ENCODE results near the gene CEP104.
A peak's percentile ranks its signal among the peaks of the same experiment; 100 is the strongest.

The CEP104 gene

DNA sequence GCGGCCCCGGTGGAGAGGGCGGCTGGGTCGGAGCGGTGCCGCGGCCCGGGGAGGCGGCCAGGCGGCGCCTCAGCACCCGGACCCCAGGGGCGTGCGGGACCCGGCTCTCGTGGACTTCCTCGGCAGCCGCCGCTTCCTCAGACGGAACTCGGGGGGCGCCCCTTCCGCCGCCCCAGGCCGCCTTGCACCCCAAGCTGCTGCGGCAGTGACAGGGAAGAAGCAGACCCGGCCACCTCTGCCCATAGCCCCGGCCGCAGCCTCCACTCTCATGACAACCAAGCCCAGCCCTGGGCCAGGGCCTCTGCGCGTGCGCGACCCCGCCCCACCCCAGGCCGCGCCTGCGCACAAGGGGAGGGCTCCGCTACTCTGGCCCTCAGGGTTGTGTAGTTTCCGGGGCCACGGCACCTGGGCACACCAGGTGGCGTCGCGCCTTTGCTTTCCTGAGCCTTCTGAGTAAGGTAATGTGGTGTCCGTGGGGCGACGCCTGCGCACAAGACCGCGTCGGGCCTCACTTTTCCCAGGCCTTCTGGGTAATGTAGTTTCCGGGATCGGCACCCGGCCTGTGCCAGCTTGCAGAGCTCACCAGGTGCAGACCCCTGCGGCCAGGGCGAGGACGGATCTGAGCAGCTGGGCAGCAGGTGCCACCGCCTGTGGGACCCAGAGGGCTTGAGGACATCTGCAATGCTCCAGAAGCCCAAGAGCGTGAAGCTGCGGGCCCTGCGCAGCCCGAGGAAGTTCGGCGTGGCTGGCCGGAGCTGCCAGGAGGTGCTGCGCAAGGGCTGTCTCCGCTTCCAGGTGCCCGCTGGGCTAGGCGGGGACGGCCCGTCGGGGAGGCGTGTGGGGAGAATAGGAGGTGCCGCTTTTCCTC is at the start of gene CEP104, which contains the start of gene DFFB:
TSS of gene CEP104 (minus strand) at position 289 of the 868 bp plus-strand sequence. CDS start 4,804 bp downstream, outside the sequence.
TSS of gene DFFB (plus strand) at position 554 of the 868 bp plus-strand sequence. CDS start at position 682, 128 bp downstream.
- peak; percentile 96 to 97 (median 97) for DNase-seq (ENCODE audit: low read depth in 3 of 3, low spot score in 1 of 3)

DNA sequence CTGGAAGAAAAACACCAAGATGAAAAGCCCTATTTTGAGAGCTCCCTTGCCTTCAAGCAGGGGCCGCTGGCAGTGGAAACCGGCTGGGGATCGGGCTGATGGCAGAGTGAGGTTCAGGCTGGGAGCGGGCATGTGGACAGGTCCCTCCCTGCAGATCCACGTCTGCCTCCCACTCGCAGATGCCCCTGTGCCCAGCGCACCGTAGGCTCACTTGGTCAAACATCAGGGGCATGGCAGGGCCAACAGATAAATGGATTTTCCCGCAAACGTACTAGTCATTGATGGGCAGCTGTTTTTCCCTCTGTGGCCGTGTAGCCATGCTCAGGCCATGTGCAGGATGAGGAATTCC is 49.6 kb upstream of the CEP104 start:
- no peak for DNase-seq (ENCODE audit: low read depth in 3 of 3, low spot score in 1 of 3)

DNA sequence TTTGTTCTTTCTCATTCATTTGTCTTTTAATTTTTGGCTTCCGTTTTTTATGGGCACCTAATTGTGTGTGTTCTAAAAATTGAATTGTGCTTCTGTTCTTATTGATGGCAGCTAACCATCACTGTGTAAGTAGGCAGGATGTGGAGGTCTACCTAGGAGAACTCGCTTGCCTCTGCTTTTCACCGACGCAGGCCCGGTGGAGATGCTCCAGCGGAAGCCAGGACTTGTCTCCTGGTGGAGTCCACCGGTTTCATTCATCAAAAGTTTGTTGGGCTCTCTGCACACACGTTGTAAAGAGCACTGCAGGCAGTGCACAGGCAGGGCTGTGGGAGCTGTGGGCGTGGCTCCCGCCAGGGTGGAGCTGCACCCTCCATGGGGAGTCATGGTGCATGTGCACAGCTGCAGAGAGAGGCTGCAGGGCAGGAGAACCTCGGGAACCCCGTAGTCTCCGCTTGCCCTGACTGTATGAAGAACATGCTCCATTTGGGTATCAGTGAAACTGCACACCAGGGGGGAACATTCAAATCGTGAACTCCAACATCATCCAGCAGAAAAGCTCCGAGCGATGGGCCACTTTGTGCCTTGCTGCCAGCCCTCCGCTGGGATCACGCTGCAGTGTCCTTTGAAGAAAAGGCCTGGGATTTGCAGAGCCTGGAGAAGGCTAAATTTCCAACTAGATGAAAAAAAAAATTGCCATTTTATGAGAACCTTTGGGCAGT is 49.1 kb upstream of the CEP104 start:
- DNase-seq (ENCODE audit: low read depth in 3 of 3, low spot score in 1 of 3) = no peak

DNA sequence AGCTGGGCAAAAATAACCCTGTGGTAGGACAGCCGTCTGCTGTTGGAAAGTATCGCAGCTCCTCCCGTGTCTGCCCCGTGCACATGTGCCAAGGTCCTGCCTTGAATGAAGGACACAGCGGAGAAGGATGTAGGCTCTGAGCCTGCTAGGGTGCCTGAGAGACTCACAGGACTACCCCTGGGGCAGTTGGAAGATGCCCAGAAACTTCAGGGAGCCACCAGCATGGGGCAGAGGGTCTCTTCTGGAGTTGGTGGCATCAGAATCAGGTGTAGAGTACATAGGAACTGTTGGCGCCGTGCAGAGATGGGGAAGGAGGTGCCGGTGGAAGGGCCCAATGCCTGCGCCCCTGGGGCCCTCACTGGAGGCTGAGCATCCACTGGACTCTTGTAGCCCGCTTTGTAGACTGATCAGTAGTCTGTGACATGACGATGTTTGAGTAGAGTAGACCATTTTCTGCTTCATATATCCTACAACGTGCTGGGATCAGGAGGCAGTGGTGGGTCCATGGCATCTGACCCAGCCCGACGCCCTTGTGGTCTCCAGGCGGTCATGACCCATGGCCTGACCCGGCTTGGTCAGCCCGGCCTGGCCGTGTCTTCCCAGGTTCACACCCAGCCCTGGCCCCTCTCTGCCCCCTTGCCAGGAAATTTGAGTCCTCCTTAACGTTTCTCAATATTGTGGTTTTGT is 48.4 kb upstream of the CEP104 start:
- DNase-seq (ENCODE audit: low read depth in 3 of 3, low spot score in 1 of 3) = no peak

DNA sequence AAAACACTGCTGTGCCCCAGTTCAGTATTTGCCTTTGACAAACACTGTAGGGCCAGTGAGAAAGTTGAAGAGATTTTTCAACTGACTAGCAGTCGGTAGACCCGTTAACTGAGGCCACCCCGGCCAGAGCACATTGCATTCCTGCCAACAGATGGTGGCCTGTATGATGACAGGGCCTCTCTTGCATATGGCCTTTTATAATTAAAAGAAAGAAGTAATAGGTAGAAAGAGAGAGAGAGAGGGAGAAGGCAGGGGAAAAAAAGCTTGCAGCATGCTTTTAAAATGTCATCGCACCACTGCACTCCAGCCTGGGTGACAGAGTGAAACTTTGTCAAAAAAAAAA is 47.8 kb upstream of the CEP104 start:
- DNase-seq (ENCODE audit: low read depth in 3 of 3, low spot score in 1 of 3) = no peak

DNA sequence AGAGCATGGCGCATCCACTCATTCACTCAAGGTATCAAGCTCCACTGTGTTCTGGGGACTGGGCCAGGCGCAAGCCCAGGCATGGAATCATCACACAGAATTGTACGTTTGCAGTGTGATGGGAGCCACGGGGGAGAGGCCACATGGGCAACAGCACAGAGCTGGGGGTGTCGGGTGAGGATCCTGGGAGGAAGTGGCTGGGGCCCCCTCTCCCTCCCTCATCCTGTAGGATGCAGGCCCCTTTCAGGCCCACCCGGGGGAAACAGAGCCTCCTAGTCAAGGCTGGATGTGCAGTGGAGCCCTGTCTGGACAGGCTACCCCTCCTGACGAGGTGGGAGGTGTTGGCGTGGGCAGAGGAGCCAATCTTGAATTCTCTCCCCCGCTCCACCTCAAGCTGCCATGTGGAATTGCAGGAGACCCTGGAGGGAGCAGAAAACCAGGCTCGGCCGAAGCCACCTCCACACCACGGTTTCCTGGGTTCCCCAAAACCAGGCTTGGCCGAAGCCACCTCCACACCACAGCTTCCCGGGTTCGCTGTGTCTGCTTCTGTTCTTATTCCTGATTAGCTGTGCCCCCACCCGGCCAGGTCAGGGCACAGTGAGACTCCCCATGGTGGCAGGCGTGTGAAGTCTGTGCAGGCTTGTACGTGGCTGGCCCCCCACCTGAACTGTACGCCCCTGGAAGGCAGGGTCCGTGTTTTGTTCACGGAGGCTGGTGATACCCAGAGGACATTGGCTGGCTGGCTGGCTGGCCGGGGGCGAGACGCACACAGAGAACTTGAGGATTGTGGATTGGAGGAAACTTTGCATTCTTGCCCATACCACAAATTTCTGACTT is 47.2 kb upstream of the CEP104 start:
- DNase-seq (ENCODE audit: low read depth in 3 of 3, low spot score in 1 of 3) = no peak

DNA sequence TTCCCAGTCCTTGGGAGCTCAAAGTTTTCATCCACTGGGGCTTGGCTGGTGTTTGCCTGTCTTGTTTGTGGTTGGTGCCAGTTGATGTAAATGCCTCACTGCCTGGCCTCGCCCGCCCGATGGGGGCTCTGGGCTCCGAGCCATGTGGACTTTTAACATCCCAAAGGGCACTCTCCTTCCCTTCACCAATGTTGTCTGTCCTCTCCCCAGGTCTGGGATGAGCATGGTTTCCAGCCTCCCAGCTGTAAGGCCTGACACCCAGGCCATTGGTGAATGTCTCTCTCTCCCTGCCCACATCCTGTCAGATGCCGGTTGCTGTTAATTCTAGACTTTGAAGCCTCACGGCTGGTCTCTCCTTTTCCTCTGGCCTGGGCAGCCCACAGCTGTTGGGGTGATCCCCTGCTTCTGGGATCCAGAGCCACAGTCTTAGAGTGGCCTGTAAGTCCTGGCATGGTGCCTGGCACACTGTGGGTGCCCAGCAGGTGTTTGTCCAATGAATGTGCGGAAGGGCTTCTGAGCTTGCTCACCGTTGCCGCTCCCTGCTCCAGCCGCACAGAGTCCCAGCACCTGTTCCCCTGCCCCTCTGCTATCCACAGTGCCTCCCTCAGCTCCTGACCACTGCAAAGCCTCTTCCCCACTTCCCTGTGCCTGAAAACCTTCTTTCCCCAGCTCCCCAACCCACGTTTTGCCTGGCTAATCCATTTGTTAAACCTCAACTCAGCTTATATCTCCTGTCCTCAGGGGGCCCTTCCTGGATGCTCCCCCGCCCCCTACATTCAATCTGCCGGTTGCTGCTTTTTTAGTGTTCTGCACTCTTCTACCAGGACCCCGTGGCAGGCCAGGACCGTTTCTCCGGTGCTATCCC is 46.4 kb upstream of the CEP104 start:
- no peak for DNase-seq (ENCODE audit: low read depth in 3 of 3, low spot score in 1 of 3)

DNA sequence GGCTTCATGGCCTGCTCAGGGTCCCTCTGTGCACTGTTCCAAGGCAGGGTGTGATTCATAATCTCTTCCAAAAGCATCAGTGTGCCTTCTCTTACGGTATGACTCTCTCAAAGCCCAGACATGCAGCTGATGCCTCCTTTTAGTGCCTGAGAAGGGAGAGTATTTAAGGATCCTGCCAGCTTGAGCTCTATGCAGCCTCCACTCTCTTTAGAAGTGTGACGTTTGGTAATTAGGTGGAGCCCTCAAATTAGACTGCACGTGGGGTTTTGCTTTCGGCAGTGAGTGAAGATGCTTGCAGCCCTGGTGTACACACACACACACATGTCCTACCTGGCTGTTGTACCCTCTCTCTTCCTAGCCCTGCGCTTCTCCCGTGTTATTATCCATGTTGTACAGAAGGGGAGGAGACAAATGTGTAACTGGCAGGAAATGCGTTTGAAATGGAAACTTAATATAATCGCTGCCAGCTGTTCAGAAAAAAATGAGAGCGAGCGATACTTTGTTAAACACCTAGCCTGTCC is 45.6 kb upstream of the CEP104 start:
- DNase-seq (ENCODE audit: low read depth in 3 of 3, low spot score in 1 of 3) = no peak

DNA sequence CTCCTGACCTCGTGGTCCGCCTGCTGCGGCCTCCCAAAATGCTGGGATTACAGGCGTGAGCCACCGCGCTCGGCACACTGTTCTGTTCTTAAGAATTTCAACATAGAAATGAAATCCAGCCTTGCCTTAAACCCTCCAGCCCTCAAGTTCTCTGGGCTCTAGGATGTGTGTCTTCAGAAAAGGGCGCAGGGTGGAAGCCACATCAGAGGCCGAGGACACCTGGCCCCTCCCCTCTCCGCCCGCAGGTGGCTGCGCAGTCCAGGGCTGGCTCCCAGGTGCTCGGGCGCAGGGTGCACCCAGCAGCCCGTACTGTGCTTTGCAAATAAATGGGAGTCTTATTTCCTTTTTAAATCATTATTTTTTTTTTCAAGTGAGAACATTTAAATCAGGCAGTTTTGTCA is 45.1 kb upstream of the CEP104 start:
- DNase-seq (ENCODE audit: low read depth in 3 of 3, low spot score in 1 of 3) = no peak

DNA sequence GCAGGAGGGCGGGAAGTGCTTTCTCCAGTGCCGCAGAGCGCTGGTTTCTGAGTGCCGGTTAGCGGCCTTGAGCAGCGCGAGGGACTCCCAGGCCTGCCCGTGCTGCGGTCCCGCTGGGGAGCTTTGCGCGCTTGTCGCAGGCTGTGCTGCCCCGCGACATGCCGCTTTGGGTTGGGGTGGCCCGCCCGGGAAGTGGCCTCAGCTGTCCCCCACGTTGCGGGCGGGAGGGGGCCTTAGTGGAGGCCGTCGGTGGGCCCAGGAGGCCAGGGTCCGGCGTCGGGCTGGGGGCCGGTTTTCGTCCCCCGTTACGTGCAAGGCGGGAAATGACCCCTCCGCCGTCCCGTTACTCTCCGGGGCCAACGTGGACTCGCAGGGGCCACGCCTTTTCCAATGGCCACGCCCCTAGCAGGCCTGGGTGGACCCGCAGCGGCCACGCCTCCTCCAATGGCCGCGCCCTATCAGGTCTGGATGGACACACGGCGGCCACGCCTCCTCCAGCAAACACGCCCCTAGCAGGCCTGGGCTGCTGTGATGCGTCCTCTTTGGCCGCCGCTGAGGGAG is 44.0 kb upstream of the CEP104 start:
- peak; percentile 33 to 77 (median 38) for DNase-seq (ENCODE audit: low read depth in 3 of 3, low spot score in 1 of 3)

DNA sequence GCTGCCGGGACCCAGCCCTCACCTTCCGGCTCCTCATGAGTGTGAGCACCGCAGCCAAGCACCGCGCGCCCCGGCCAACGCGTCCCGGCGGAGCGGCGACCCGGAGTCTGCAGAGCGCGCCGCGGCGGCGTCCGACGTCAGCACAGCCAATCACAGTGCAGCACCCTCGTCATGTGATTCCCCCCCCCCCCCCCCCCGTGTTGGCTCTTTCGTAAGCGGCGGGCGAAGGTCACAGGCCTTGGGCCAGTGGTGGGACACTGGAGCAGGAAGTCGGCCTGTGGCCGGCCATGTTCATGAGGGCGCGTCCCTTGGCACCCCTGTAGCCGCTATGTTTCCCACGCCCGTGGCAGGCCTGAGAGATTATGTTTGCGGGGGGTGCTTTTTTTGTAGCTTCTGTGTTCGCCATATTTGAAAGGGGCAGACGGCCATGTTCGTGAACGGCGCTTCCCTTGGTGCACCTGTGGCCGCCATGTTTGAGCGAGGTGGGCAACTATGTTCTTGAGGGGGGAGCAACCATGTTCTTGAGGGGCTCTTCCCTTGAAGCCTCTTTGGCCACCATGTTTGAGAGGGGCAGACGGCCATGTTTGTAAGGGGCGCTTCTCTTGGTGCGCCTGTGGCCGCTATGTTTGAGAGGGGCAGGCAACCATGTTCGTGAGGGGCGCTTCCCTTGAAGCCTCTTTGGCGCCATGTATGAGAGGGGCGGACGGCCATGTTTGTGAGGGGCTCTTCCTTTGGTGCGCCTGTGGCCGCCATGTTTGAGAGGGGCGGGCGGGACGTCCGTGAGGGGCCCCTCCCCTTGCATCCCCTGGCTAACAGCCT is 43.3 kb upstream of the CEP104 start, which contains the start of gene C1orf174:
TSS of gene C1orf174 (minus strand) at position 123 of the 819 bp plus-strand sequence. CDS start at position 37, 86 bp downstream.
- DNase-seq (ENCODE audit: low read depth in 3 of 3, low spot score in 1 of 3) = peak; percentile 82 to 90 (median 90)

DNA sequence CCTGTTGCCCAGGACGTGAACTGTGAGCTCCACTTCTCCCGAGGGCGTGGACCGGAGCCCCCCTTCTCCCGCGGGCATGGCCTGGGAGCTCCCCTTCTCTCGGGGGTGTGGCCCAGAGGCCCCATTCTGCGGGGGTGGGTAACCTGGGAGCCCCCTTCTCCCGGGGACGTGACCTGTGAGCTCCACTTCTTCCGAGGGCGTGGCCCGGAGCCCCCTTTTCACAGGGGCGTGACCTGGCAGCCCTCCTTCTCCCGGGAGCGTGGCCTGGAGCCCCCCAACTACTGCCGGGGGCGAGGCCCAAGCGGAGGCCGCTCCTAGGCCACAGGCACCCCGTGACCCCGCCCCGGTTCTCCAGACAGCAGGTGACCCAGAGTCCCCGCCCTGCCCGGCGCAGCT is 42.7 kb upstream of the CEP104 start:
- DNase-seq (ENCODE audit: low read depth in 3 of 3, low spot score in 1 of 3) = no peak

DNA sequence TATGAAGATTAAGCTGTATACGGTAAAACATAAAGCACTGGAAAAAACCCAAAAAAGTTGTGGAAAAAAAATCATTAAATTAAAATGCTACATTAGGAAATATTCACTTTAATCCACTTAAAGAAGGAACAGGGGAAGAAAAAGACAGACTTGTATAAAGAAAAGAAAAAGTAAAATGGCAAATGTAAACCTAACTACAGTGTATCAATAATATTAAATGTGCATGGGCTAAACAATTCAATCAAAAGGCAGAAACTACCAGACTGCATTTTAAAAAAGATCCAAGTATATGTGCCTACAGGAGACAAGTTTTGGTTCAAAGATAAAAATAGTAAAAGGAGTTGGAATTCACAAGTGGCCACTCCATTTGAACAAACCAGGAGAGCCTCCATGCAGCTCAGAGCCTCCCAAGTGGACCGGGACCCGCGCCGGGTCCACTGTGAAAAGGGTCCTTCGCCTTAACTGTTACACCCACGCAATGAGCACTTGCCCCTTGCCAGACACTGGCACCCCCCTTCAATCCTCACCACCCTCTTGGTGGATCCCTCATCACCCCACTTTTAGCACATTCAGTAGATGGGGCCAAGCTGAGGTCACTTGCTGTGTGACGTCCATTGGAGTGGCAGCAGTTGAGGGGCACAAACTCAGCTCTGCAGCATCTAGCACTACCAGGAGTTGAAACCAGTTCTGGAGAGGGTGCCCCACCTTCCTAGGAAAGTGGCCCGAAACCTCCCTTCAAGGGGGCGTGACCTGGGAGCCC is 42.2 kb upstream of the CEP104 start:
- no peak for DNase-seq (ENCODE audit: low read depth in 3 of 3, low spot score in 1 of 3)

DNA sequence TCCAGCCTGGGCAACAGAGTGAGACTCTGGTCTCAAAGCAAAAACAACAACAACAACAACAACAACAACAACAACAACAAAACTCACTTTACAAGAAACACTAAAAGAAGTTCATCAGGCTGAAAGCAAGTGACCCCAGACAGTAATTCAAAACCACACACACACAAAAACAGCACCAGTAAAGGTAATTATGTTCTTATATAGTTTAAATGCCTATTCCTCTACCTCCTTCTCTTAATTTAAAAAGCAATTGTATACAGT is 41.4 kb upstream of the CEP104 start:
- DNase-seq (ENCODE audit: low read depth in 3 of 3, low spot score in 1 of 3) = no peak

DNA sequence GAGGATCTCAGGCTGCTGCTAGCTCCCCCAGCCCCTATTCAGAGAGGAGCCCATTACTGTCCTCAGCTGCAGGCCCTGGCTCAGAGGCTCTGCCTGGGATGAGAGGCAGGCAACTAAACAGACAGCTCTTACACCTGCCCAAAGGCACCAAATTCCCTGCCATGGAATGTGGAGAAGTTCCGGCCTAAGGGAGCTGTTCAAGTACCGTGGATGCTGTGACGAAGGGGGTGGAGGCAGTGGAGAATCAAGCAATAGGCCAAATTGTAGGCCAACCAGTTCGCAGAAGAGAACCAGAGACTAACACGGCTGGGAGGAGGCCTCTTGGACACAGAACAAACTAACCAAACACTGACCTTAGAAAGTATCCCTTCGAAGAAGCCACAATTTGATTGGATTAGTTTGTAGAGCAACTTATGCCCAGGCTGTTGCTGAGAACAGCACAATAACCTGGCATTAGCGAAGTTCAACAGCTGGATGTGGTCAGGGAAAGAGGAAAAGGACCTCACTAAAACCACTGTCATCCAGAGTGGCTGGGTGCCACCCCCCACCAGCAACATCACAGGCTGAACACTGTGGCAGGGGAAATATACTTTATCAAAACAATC is 39.5 kb upstream of the CEP104 start:
- no peak for DNase-seq (ENCODE audit: low read depth in 3 of 3, low spot score in 1 of 3)

DNA sequence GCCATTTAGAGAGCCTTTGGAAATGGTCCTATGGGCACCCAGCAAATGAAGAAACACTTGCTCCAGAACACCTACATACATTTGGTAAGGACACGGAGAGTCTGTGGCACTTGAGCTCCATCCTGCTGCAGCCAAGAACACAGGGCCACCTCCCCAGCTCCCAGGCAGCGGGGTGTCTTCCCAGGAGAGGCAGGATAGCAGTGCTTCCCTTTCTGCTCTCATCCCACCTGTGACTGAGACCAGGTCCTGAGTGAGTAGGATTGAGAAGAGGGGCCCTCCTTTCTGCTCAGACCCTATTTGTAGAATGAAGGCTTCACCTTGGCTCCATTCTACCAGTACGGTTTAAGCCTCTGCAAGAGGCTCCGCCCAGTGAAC is 38.9 kb upstream of the CEP104 start:
- no peak for DNase-seq (ENCODE audit: low read depth in 3 of 3, low spot score in 1 of 3)

DNA sequence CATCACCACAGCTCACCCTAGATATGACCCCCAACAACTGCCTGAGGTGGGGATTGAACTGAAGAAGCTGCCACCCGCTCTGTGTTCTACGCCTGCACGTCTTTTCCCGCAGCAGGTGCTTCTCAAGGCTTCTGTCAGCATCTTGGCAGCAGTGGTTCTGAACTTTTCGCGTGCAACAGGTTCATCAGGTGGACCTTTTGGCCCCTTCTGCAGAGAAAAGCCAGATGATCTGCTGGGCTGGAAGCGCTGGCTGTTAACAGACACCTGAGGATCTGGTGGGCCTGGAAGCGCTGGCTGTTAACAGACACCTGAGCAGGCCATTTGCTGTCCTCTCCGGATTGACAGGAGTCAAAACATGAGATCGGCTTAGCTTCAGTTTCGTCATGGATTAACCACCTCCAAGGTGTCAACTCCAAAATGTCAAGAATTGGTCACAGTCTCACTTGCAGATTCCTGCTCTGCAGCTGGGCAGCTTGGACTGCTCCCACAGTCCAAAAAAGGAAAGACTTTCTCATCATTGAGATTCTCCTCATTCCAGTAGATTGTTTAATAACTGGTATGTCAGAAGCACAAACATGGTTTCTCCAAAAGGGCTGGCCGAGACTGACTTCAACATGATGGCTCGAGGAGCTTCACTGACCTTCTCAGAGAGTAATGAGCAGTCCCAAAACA is 38.4 kb upstream of the CEP104 start:
- no peak for DNase-seq (ENCODE audit: low read depth in 3 of 3, low spot score in 1 of 3)
